ENCODE results near the gene INSYN2B.

INSYN2B gene

GRCh38 chr5:169874621-169875020, 105.7 kb downstream of the INSYN2B start:
- no peak for DNase-seq (ENCODE audit: extremely low read depth, insufficient read length)
- Histone ChIP-seq H3K36me3 (ENCODE audit: control insufficient read depth, insufficient read depth, low read length) (peaks cover 4% of the 10 kb centered on the region), H3K4me3 (replicated peaks; ENCODE audit: low read depth, low read length) (no peak overlapping the region), H3K27me3 (replicated peaks; ENCODE audit: control insufficient read depth, insufficient read depth, low read length) (no peaks in the 10 kb centered on the region)
- no peak for TF ChIP-seq CTCF (IDR thresholded peaks at IDR 0.05; ENCODE audit: insufficient read depth, low read length, poor library complexity, severe bottlenecking)

DNA sequence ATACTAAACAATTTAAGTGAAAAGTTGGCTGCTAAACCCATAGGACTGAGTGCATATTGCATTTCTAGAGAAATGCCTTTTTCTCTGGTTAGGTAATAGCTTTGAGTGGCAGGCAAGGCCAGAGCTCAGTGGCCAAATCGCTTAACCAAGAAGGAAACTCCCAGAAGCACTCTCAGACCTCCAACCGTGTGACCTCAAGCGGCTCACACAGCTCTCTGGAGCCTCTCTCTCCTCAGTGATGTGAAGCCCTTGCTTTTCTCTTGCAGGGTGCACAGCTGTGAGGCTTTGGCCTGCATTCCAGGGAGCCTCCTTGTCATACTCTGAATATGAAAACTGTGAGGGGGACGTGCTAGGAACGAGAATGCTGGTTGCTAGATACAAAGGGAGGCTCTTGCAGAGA, 106.7 kb downstream of the INSYN2B start:
- Histone ChIP-seq H3K27me3 (replicated peaks; ENCODE audit: control insufficient read depth, insufficient read depth, low read length) (no peaks in the 10 kb centered on the region), H3K4me3 (replicated peaks; ENCODE audit: low read depth, low read length) (no peak overlapping the region), H3K36me3 (ENCODE audit: control insufficient read depth, insufficient read depth, low read length) (peaks cover 6% of the 10 kb centered on the region)
- no peak for DNase-seq (ENCODE audit: extremely low read depth, insufficient read length)
- no peak for TF ChIP-seq CTCF (IDR thresholded peaks at IDR 0.05; ENCODE audit: insufficient read depth, low read length, poor library complexity, severe bottlenecking)

GRCh38 chr5:169871826-169872490, 108.3 kb downstream of the INSYN2B start:
- no peak for DNase-seq (ENCODE audit: extremely low read depth, insufficient read length)
- TF ChIP-seq CTCF (IDR thresholded peaks at IDR 0.05; ENCODE audit: insufficient read depth, low read length, poor library complexity, severe bottlenecking): no peak
- Histone ChIP-seq H3K36me3 (ENCODE audit: control insufficient read depth, insufficient read depth, low read length) (peaks cover 6% of the 10 kb centered on the region), H3K4me3 (replicated peaks; ENCODE audit: low read depth, low read length) (no peak overlapping the region), H3K27me3 (replicated peaks; ENCODE audit: control insufficient read depth, insufficient read depth, low read length) (no peaks in the 10 kb centered on the region)

DNA sequence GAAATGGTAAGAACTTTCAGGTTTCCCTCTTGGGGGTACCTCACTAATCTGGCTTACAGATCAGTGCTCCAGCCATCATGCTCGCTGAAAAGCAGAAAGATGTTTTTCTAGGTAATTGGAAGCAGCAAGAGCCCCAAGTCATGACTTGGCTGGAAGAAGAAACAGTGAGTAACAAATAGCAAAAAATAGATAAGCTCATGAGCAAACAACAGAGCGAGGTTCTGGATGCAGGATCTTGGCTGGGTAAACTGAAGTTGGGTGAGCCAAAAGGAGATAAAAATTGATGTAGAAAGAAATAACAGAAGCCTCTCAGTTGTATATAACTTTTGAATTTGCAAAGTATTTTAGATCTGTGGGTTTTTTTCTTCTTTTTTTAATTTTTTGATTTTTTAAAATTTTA, 110.1 kb downstream of the INSYN2B start:
- no peak for DNase-seq (ENCODE audit: extremely low read depth, insufficient read length)
- TF ChIP-seq CTCF (IDR thresholded peaks at IDR 0.05; ENCODE audit: insufficient read depth, low read length, poor library complexity, severe bottlenecking): no peak
- peaks cover 5% of the 10 kb centered on the region for H3K36me3 ChIP-seq (ENCODE audit: control insufficient read depth, insufficient read depth, low read length)
- no peaks in the 10 kb centered on the region for H3K27me3 ChIP-seq (replicated peaks; ENCODE audit: control insufficient read depth, insufficient read depth, low read length)
- H3K4me3 ChIP-seq (replicated peaks; ENCODE audit: low read depth, low read length): no peak overlapping the region

- Histone ChIP-seq H3K27me3 (replicated peaks; ENCODE audit: control insufficient read depth, insufficient read depth, low read length) (no peaks in the 10 kb centered on the region), H3K36me3 (ENCODE audit: control insufficient read depth, insufficient read depth, low read length) (peaks cover 5% of the 10 kb centered on the region), H3K4me3 (replicated peaks; ENCODE audit: low read depth, low read length) (no peak overlapping the region)
- no peak for DNase-seq (ENCODE audit: extremely low read depth, insufficient read length)
- TF ChIP-seq CTCF (IDR thresholded peaks at IDR 0.05; ENCODE audit: insufficient read depth, low read length, poor library complexity, severe bottlenecking): no peak
Measured at GRCh38 chr5:169869066-169869465, 111.2 kb downstream of the INSYN2B start.

- no peaks in the 10 kb centered on the region for H3K27me3 ChIP-seq (replicated peaks; ENCODE audit: control insufficient read depth, insufficient read depth, low read length)
- H3K4me3 ChIP-seq (replicated peaks; ENCODE audit: low read depth, low read length): no peak overlapping the region
- no peak for TF ChIP-seq CTCF (IDR thresholded peaks at IDR 0.05; ENCODE audit: insufficient read depth, low read length, poor library complexity, severe bottlenecking)
- DNase-seq (ENCODE audit: extremely low read depth, insufficient read length): no peak
- H3K36me3 ChIP-seq (ENCODE audit: control insufficient read depth, insufficient read depth, low read length): peaks cover 5% of the 10 kb centered on the region
Measured at GRCh38 chr5:169867347-169867746, 112.9 kb downstream of the INSYN2B start.
